Prostate gland (tissue), 2 donors: Measurements from ENCODE around the gene S100A10.

Experiments
- POLR2A ChIP-seq: fragments of 450-650 bp; IDR thresholded peaks from one replicate; pipeline ENCODE4 v1.6.1; 2016; ENCODE audit warnings: antibody characterized with exemption, mild to moderate bottlenecking
- POLR2AphosphoS5 ChIP-seq: sonication (generic); formaldehyde crosslinking; IDR thresholded peaks from one replicate; pipeline ENCODE4 v1.6.1; 2017; ENCODE audit warnings: antibody characterized with exemption
- TF ChIP-seq, protein P1 (sequence below), 4 experiments: fragments of 200-600 bp in 2 of 4; fragments of 450-650 bp in 2 of 4; sonication (generic) in 2 of 4; IDR thresholded peaks; 1 replicate in 3 of 4; 2 replicates in 1 of 4; pipeline ENCODE4 v1.5.1; 2016 to 2019; ENCODE audit warnings: antibody characterized with exemption in 4 of 4, mild to moderate bottlenecking in 2 of 4, moderate library complexity in 2 of 4

DNA sequence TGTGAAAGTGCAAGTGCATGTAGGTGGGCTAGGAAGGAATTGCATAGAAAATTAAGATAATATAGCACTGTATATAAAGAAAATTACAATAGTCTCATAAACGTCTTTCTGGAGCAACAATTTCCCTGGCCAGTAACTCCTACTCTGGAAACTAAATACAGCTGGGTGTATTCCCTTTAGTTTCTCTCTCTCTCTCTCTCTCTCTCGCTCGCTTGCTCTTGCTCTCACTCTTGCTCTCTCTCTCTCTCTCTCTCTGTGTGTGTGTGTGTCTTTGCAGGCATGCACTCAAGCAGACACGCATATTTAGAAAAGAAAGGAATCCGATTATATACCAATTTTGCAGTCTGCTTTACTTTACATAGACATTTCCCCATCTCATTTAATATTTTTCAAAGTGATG lies 14.7 kb downstream of the S100A10 start:
- TF ChIP-seq, protein P1, sequence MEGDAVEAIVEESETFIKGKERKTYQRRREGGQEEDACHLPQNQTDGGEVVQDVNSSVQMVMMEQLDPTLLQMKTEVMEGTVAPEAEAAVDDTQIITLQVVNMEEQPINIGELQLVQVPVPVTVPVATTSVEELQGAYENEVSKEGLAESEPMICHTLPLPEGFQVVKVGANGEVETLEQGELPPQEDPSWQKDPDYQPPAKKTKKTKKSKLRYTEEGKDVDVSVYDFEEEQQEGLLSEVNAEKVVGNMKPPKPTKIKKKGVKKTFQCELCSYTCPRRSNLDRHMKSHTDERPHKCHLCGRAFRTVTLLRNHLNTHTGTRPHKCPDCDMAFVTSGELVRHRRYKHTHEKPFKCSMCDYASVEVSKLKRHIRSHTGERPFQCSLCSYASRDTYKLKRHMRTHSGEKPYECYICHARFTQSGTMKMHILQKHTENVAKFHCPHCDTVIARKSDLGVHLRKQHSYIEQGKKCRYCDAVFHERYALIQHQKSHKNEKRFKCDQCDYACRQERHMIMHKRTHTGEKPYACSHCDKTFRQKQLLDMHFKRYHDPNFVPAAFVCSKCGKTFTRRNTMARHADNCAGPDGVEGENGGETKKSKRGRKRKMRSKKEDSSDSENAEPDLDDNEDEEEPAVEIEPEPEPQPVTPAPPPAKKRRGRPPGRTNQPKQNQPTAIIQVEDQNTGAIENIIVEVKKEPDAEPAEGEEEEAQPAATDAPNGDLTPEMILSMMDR (IDR thresholded peaks at IDR 0.05), result no peak
- TF ChIP-seq POLR2AphosphoS5 (no peak), POLR2A (no peak)
